AG09309 (cell line): ENCODE results near the gene UBA1.

Experiments
- DNase-seq: peaks from one replicate; pipeline ENCODE4 v3.0.0-alpha.2; 2010; ENCODE audit warnings: low read depth
- H3K4me3 ChIP-seq: 2 replicates; pipeline ENCODE4 v1.5.1; 2011; ENCODE audit warnings: mild to moderate bottlenecking, low read depth, low read length, moderate library complexity; ENCODE audit not compliant: control insufficient read depth
- CTCF ChIP-seq: IDR thresholded peaks from 2 replicates; pipeline ENCODE4 v1.5.1; 2011; ENCODE audit warnings: mild to moderate bottlenecking, low read depth, low read length, inconsistent platforms; ENCODE audit not compliant: insufficient read depth, control insufficient read depth; ENCODE audit errors: missing control alignments

The UBA1 gene

DNA sequence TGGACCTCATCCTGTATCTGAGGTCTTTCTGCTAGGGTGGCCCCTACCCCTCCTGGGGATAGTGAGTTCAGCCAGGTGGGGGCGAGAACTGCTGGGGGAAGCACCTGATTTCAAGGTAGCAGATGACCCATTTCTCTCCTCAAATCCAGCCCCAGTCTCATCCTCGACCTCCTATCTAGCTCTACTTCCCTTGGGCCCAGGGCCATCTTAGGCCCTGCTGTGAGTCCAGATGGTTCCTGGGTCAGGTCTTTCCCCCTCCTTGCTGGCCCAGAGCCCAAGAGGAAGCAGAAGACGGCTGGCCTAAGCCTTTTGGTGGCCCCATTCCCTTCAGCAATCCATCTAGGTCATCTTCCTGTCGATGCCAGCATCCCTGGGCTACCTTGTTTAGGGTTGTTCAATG lies 28.1 kb downstream of the UBA1 start:
- no peak overlapping the region for H3K4me3 ChIP-seq
- TF ChIP-seq CTCF = no peak
- DNase-seq = no peak

DNA sequence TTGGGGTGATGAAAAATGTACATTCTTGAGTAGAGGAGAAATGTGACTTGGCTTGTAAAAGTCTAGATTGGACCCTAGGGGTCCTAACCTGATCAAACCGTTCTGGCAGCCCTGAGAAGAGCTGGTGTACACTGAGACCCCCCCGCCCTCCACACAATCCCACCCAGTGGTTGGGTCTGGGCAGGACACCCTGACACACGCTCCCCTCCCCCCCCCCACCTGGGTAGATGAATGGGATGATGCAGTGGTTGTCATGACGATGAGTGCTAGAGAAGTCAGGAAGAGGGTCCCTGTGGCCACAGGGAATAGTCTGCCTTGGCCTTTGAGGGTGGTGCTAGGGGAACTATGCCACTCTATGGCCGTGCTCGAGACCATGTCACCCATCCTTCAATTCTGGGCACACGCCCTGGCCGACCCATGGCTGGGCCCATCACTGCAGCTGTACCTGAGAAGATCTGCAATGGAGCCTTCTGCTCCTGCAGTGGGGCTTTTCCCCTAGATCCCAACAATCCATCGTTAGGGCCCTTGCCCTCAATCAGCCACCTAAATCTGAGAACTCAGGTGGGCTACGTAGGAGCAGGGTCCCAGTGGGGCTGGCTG lies 29.2 kb downstream of the UBA1 start:
- no peak overlapping the region for H3K4me3 ChIP-seq
- no peak for TF ChIP-seq CTCF
- no peak for DNase-seq

DNA sequence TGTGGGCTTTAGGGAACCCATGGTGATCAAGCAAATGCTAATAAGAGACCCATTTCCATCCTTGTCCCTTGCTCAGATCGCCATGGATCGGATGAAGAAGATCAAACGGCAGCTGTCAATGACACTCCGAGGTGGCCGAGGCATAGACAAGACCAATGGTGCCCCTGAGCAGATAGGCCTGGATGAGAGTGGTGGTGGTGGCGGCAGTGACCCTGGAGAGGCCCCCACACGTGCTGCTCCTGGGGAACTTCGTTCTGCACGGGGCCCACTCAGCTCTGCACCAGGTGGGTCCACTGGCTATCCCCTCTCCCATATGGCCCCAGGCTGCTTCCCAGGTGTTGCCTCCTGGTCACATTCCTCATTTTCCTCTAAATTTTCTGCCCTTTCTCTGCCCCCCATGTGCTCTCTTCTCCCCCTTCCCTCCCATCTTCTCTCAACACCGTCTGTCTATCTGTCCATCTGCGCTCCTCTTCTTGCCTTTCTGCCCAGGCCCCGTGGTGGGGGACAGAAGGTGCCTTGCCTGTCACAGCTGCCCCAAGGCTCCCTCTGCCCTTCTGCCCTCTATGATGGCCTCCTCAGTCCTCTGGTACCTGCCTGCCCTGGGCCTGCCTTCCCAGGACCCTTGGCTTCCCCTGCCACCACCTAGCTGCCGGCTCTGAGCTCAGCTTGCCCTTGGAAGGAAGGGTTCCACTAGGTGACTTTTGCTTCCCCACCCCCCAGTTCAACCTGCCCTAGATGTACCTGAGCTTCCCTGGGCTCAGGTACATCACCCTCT lies 30.0 kb downstream of the UBA1 start:
- no peak for DNase-seq
- no peak for TF ChIP-seq CTCF
- no peak overlapping the region for H3K4me3 ChIP-seq

GRCh38 chrX:47224266-47224895 lies 30.8 kb downstream of the UBA1 start:
- DNase-seq = no peak
- no peak overlapping the region for H3K4me3 ChIP-seq
- TF ChIP-seq CTCF = no peak

- H3K4me3 ChIP-seq = no peak overlapping the region
- TF ChIP-seq CTCF = no peak
- DNase-seq = no peak
These were observed 31.3 kb downstream of the UBA1 start for GRCh38 chrX:47224896-47225290.

GRCh38 chrX:47226071-47226470 lies 32.4 kb downstream of the UBA1 start:
- DNase-seq = no peak
- H3K4me3 ChIP-seq = no peak overlapping the region
- TF ChIP-seq CTCF = no peak
